ENCODE data around the gene CADM2. TPM values are rescaled to one million over a fixed set of nuclear protein-coding genes. Genes with fewer than 3 reads are reported as not detected.
"Not testable (repeated sequence)": the region's sequence is repeated elsewhere in the genome, so short reads cannot be mapped to it uniquely, and the experiment has no call there.

Gene CADM2
- total RNA-seq, 4 donors from 2014 or later = 1.7 to 34.7 (median 7.9) TPM

DNA sequence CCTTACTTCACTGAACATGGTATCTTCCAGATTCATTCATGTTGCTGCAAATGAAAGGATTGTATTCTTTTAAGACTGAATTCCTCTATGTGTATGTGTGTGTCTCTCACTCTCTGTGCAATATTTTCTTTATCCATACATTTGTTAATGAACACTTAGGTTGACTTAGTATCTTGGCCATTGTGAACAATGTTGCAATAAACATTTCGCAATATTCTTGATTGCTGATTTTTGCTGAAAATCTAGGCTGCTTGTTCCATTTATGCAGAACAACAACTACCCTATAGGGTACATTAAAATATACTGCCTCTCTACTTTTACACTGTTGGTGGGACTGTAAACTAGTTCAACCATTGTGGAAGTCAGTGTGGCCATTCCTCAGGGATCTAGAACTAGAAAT, 732.4 kb downstream of the CADM2 start:
- TF ChIP-seq, protein P1, sequence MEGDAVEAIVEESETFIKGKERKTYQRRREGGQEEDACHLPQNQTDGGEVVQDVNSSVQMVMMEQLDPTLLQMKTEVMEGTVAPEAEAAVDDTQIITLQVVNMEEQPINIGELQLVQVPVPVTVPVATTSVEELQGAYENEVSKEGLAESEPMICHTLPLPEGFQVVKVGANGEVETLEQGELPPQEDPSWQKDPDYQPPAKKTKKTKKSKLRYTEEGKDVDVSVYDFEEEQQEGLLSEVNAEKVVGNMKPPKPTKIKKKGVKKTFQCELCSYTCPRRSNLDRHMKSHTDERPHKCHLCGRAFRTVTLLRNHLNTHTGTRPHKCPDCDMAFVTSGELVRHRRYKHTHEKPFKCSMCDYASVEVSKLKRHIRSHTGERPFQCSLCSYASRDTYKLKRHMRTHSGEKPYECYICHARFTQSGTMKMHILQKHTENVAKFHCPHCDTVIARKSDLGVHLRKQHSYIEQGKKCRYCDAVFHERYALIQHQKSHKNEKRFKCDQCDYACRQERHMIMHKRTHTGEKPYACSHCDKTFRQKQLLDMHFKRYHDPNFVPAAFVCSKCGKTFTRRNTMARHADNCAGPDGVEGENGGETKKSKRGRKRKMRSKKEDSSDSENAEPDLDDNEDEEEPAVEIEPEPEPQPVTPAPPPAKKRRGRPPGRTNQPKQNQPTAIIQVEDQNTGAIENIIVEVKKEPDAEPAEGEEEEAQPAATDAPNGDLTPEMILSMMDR (IDR thresholded peaks at IDR 0.05) = no peak
- ATAC-seq (ENCODE audit: low FRiP score) = no peak

DNA sequence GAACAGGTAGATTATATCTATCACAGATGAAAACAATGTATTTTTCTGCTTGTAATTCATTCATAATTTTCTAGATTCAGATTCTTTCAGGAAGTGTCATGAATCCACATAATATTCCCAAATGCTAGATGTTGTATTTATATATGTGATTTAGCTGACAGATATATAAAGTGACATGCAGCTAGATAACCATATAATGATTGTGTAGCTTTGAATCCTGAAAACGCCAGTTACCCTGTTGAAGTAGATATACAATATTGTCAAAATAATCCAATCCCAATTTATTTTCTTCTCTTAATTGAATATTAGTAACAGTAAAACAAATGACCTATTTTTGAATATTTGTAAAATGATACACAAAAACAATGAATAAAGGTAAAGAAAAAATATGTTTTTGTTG, 738.4 kb downstream of the CADM2 start:
- TF ChIP-seq, protein P1 (IDR thresholded peaks at IDR 0.05) = no peak
- DNase-seq (ENCODE audit: low spot score) (no peak), ATAC-seq (ENCODE audit: low FRiP score) (no peak)

More for the DNA sequence above, 732.4 kb downstream of the CADM2 start:
- DNase-seq (ENCODE audit: low spot score) = no peak

DNA sequence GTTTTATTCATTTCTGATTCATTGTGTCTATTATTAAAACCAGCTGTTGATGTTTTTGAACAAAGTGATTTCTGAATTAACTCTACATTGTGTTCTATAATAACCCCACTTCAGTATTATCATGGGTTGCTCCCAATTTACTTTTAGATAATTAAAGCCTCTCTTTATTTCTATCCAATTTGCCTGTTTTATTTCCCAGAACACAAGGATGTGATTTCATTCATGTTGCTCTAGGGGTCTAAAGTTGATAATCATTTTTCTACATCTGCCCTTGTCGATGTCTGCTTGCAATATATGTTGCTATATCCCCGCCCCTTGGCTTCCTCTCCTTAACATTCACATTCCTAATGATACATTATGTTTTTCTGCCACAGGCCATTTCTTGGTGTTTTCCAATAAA, 747.3 kb downstream of the CADM2 start:
- no peak for ATAC-seq (ENCODE audit: low FRiP score)
- TF ChIP-seq, protein P1 (IDR thresholded peaks at IDR 0.05) = no peak
- no peak for DNase-seq (ENCODE audit: low spot score)

DNA sequence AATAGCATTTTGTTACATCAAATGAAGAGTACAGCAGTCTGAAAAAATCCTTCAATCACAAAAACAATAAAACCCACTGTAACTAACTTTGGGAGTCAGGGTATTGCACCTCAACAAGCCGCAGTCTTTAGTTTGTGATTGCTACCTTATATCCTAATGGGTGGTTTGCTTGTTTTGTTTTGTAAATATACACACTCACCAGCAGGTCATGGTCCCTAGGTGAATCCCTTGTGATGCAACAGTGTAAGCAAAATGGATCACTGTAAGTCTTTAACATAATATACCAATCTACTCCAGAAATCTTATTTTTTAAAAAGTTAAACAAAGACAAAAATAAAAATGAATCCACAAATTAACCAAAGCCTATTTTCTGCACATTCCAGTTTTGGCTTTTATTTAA, 749.5 kb downstream of the CADM2 start:
- not testable (repeated sequence) for DNase-seq (ENCODE audit: low spot score); ATAC-seq (ENCODE audit: low FRiP score)

DNA sequence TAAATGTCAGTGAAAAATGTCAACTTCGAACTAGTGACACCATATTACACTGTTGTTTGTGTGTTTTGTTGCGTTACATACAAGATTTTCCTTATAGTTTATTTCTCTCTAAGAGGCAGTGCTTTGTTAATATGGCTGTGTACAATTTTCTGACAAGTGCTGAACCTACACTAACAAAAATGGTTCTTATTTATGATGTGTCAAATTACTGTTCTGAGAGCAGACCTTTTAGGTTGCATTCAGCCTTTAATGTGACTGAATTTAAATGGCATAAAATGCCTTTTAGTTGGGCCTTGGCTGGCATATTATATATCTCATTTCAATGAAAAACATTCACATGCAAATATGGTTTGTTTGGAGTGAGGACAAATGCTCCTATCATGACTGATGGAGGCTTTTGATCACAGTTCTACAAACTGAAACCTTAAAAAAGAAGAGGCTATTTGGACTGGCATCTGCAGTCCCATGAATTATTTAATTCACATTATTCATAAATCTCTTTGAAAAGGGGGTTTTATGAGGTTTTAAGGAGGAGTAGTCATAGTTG, 750.6 kb downstream of the CADM2 start:
- no peak for DNase-seq (ENCODE audit: low spot score)
- no peak for ATAC-seq (ENCODE audit: low FRiP score)
- TF ChIP-seq, protein P1 (IDR thresholded peaks at IDR 0.05) = no peak

DNA sequence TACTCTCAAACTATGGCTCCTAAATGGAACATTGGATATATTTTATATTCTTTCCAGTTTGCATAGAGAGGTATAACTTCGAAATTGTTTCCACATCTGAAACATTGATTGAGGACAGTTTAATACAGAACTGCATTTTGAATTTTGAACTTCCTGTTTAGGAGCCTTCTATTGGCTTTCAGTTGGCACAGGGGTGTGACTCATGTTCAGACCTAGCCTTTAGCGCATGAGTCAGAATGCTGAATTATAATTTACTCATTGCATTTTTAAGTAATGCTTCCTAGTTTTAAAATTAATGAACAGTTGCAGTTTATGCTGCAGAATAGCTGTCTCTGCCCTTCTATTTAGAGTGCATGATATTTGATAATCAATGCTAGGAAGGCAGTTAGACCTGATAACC, 751.7 kb downstream of the CADM2 start:
- TF ChIP-seq, protein P1 (IDR thresholded peaks at IDR 0.05) = no peak
- no peak for ATAC-seq (ENCODE audit: low FRiP score)
- no peak for DNase-seq (ENCODE audit: low spot score)

DNA sequence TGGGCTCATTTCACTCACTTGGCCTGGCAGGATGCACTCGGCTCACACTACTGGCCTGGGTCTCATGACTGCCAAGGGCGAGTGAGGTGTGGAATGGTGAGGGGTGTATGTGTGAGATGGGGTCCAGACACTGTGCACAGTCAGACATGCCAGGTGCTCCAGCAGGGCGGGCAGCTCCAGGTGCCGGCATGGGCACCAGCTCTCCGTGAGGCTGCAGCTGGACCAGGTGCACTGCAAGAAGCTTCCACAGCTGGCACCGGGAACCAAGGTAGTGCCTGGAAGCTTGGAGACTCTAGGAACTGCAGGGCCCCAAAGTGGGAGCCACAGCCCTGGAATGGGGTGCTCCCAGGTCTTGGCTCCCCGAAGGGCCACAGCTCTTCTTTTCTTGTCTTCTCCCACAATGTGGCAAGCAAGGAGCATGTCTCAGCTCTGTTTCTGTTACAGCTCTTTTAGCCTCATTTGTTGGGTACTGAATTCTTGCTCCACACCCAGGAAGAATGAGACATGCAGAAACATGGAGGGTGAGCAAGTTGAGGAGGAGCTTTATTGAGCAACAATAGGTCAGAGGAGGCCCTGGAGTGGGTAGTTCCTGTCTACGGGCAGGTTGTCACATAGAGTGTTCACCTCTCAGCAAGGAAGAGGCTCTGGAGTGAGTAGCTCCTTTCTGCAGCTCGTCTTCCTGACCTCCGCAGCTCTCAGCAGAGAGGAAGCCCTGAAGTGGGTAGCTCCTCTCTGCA, 762.8 kb downstream of the CADM2 start:
- ATAC-seq (ENCODE audit: low FRiP score) = no peak
- TF ChIP-seq, protein P1 (IDR thresholded peaks at IDR 0.05) = no peak
- no peak for DNase-seq (ENCODE audit: low spot score)

Data from omental fat pad (tissue), 4 donors.